Caco-2 (cell line): ENCODE results near the gene NAPSA. TPM values are rescaled to one million over a fixed set of nuclear protein-coding genes. Genes with fewer than 3 reads are reported as not detected.

ENCODE experiments used
- BruUV-seq: library from RNA; stranded (reverse); fragments of 400-500 nt; replicated peaks from 2 replicates; lab custom pipeline; 2021; lab: Mats Ljungman, UMichigan
- CTCF ChIA-PET: fragments of 300-600 bp; sonication (Branson Sonifier 250); formaldehyde crosslinking; loops from one replicate; lab custom pipeline; 2022; ENCODE audit warnings: antibody characterized with exemption; lab: Charles Lee
- POLR2A ChIA-PET: fragments of 300-600 bp; sonication (Branson Sonifier 250); formaldehyde crosslinking; loops from one replicate; lab custom pipeline; 2022; ENCODE audit warnings: antibody characterized with exemption; lab: Charles Lee
- DNase-seq, 2 experiments: peaks; one replicate each; pipeline versions ENCODE4 v3.0.0 to v3.0.0-alpha.2; 2020 to 2022
- H3K27me3 ChIP-seq: replicated peaks from 2 replicates; pipeline ENCODE4 v1.6.0; 2011; ENCODE audit warnings: low read length; ENCODE audit not compliant: control insufficient read depth, insufficient read depth
- H3K36me3 ChIP-seq: 2 replicates; pipeline ENCODE4 v1.5.1; 2011; ENCODE audit warnings: low read length; ENCODE audit not compliant: control insufficient read depth, insufficient read depth
- H3K4me1 ChIP-seq: fragments of 250-450 bp; sonication (Bioruptor Pico); 2 replicates; pipeline ENCODE4 v1.5.1; 2020; ENCODE audit warnings: mild to moderate bottlenecking
- H3K4me3 ChIP-seq: 2 replicates; pipeline ENCODE4 v1.5.1; 2011; ENCODE audit warnings: low read depth, mild to moderate bottlenecking, control low read depth, low read length
- H3K9me3 ChIP-seq: fragments of 250-450 bp; sonication (Bioruptor Pico); 2 replicates; pipeline ENCODE4 v1.5.1; 2020; ENCODE audit warnings: mild to moderate bottlenecking, moderate library complexity
- H3K27ac Mint-ChIP-seq: one replicate; pipeline ENCODE4 v1.8.0; 2022; ENCODE audit warnings: mixed read lengths; ENCODE audit not compliant: unreplicated experiment
- H3K27me3 Mint-ChIP-seq: one replicate; pipeline ENCODE4 v1.8.0; 2022; ENCODE audit warnings: mixed read lengths; ENCODE audit not compliant: insufficient read depth, unreplicated experiment
- H3K36me3 Mint-ChIP-seq: one replicate; pipeline ENCODE4 v1.8.0; 2022; ENCODE audit warnings: mild to moderate bottlenecking, mixed read lengths; ENCODE audit not compliant: insufficient read depth, unreplicated experiment
- H3K4me1 Mint-ChIP-seq: one replicate; pipeline ENCODE4 v1.8.0; 2022; ENCODE audit warnings: low read depth, mixed read lengths; ENCODE audit not compliant: unreplicated experiment
- H3K4me3 Mint-ChIP-seq: one replicate; pipeline ENCODE4 v1.8.0; 2022; ENCODE audit warnings: mild to moderate bottlenecking, moderate library complexity, mixed read lengths; ENCODE audit not compliant: unreplicated experiment
- H3K9me3 Mint-ChIP-seq: one replicate; pipeline ENCODE4 v1.8.0; 2022; ENCODE audit warnings: mixed read lengths; ENCODE audit not compliant: unreplicated experiment
- intact Hi-C: fragments of 100-400 bp; cut with micrococcal nuclease; formaldehyde crosslinking; loops from one replicate; pipeline ENCODE4 v1.10.0; 2022; ENCODE audit not compliant: unreplicated experiment
- total RNA-seq: library from RNA; stranded (reverse); gene quantifications from 2 replicates; pipeline ENCODE4 v1.2.3, GENCODE V29; 2022
- TF ChIP-seq, protein P1 (sequence below), 2 experiments: fragments of 200-600 bp in 1 of 2; IDR thresholded peaks; 1 replicate in 1 of 2; 2 replicates in 1 of 2; pipeline versions ENCODE4 v1.5.1 to v1.8.0; 2011 to 2022; ENCODE audit warnings: antibody characterized with exemption in 1 of 2, control low read depth in 1 of 2, inconsistent platforms in 1 of 2, low read depth in 1 of 2, low read length in 1 of 2, mild to moderate bottlenecking in 1 of 2, moderate library complexity in 1 of 2; ENCODE audit not compliant: insufficient read depth in 1 of 2, severe bottlenecking in 1 of 2, unreplicated experiment in 1 of 2

Gene NAPSA
- total RNA-seq, 1 experiment from 2014 or later, result 1.2 TPM

DNA sequence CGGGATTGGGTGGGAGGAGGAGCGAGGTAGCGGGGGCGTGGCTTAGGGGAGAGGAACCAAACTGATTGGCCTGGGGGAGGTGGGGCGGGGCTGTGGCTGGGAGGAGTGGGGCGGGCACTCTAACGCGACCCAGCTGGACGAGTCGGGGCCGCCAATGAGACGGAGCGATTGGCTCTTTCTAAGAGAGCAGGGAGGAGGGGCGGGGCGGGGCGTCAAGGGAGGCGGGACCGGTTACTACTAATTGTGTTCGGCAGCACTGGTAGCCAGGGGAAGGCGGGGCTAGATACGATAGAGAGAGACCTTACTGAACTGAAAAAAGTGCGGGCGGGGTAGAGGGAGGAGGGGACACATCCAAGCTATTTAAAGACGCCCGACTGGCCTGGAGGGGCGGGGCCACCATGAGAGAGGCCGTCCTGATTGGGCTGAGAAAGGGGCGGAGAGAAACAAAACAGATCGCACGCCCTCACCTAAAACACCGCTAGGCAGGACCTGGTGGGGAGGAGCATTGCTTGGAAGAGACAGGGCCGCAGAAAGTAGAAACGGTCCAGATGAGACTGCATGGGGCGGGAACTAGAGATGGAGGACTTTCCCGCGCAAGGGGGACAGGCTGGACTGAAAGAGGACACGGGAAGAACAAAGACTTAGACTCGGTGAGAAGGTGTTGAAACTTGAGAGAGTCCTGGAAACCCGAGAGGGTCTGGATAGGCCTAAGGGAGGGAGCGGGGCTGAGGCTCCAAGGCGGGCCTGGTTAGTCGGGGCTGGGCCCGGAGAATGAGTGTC is 36.1 kb downstream of the NAPSA start, which contains the start of gene KCNC3:
TSS of gene KCNC3 (minus strand) at position 232 of the 780 bp plus-strand sequence. CDS start 295 bp downstream, outside the sequence.
- POLR2A ChIA-PET, result interaction anchor here (0.6 to 1.4 kb wide), 14 partner anchors 9 to 689 kb away, joined by 3 to 13 read pairs (median 4); partner anchors contain the start of genes AKT1S1, AP2A1, JOSD2 and NUP62
- Histone ChIP-seq H3K27me3 (no peaks in the 10 kb centered on the region), H3K9me3 (no peaks in the 10 kb centered on the region), H3K36me3 (no peaks in the 10 kb centered on the region), H3K4me1 (peaks cover 35% of the 10 kb centered on the region), H3K4me3 (peak within 1 kb of the TSS; percentile 68)
- TF ChIP-seq, protein P1, sequence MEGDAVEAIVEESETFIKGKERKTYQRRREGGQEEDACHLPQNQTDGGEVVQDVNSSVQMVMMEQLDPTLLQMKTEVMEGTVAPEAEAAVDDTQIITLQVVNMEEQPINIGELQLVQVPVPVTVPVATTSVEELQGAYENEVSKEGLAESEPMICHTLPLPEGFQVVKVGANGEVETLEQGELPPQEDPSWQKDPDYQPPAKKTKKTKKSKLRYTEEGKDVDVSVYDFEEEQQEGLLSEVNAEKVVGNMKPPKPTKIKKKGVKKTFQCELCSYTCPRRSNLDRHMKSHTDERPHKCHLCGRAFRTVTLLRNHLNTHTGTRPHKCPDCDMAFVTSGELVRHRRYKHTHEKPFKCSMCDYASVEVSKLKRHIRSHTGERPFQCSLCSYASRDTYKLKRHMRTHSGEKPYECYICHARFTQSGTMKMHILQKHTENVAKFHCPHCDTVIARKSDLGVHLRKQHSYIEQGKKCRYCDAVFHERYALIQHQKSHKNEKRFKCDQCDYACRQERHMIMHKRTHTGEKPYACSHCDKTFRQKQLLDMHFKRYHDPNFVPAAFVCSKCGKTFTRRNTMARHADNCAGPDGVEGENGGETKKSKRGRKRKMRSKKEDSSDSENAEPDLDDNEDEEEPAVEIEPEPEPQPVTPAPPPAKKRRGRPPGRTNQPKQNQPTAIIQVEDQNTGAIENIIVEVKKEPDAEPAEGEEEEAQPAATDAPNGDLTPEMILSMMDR (IDR thresholded peaks at IDR 0.05; ENCODE audit: insufficient read depth in 1 of 2, low read depth in 1 of 2, low read length in 1 of 2, severe bottlenecking in 1 of 2, unreplicated experiment in 1 of 2), result no peak
- DNase-seq, result peak; percentile 99 to 100
- CTCF ChIA-PET, result interaction anchor here (0.6 to 2.1 kb wide), 24 partner anchors 13 to 1995 kb away, joined by 3 to 23 read pairs (median 4); partner anchors contain the start of gene MYH14
- peak within 1 kb of the TSS; percentile 100 for H3K27ac Mint-ChIP-seq
- H3K27me3 Mint-ChIP-seq, result peaks cover 10% of the 10 kb centered on the region
- intact Hi-C loops, result no loop called here
- no TSS peak for BruUV-seq
- H3K9me3 Mint-ChIP-seq, result peaks cover 16% of the 10 kb centered on the region
- peak within 1 kb of the TSS; percentile 99 for H3K4me3 Mint-ChIP-seq
- H3K4me1 Mint-ChIP-seq, result peaks cover 49% of the 10 kb centered on the region
- H3K36me3 Mint-ChIP-seq, result peaks cover 72% of the 10 kb centered on the region

GRCh38 chr19:50328873-50329145 is 36.6 kb downstream of the NAPSA start:
- H3K27me3 Mint-ChIP-seq, result peaks cover 10% of the 10 kb centered on the region
- peak overlapping the region; percentile 68 for H3K4me3 ChIP-seq
- peaks cover 16% of the 10 kb centered on the region for H3K9me3 Mint-ChIP-seq
- no TSS peak for BruUV-seq
- CTCF ChIA-PET, result interaction anchor here (0.5 to 2.1 kb wide), 25 partner anchors 13 to 1995 kb away, joined by 3 to 23 read pairs (median 4); partner anchors contain the start of gene MYH14
- intact Hi-C loops, result no loop called here
- TF ChIP-seq, protein P1 (IDR thresholded peaks at IDR 0.05; ENCODE audit: insufficient read depth in 1 of 2, low read depth in 1 of 2, low read length in 1 of 2, severe bottlenecking in 1 of 2, unreplicated experiment in 1 of 2), result peak in 1 of 2 experiments; percentile 11
- peaks cover 35% of the 10 kb centered on the region for H3K4me1 ChIP-seq
- DNase-seq, result no peak
- H3K9me3 ChIP-seq, result no peaks in the 10 kb centered on the region
- POLR2A ChIA-PET, result interaction anchor here (0.6 to 1.4 kb wide), 14 partner anchors 10 to 689 kb away, joined by 3 to 13 read pairs (median 4); partner anchors contain the start of genes AKT1S1, AP2A1, JOSD2 and NUP62
- no peaks in the 10 kb centered on the region for H3K36me3 ChIP-seq
- no peaks in the 10 kb centered on the region for H3K27me3 ChIP-seq
- H3K27ac Mint-ChIP-seq, result peak overlapping the region; percentile 100
- peaks cover 44% of the 10 kb centered on the region for H3K4me1 Mint-ChIP-seq
- peaks cover 72% of the 10 kb centered on the region for H3K36me3 Mint-ChIP-seq
- H3K4me3 Mint-ChIP-seq, result peak overlapping the region; percentile 99

DNA sequence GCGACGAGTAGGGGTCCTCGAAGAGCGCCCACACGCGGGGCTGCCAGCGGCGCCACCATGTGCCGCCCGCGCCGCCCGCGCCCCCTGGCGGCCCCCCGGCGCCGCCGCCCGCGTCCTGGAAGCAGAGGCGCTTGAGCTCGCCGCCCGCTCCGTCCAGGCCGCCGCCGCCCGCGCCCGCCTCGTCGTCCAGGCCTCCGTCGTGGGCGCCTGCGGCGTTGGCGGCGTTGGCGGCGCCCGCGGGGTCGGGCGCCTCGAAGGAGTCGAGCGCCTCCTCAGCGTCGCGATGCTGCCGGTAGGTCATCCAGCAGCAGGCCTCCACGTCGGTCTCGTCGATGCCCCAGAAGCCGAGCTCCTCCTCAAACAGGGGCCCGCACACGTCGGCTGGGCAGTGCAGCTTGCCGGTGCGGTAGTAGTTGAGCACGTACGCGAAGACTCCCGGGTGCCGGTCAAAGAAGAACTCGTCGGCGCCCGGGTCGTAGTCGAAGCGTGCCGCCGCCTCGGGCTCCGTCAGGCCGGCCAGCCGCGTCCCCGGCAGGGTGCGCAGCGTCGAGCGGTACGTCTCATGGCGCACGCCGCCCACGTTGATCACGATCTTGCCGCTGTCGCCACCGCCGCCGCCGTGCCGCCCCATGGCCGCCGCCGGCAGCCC is 37.1 kb downstream of the NAPSA start:
- H3K9me3 ChIP-seq, result no peaks in the 10 kb centered on the region
- no TSS peak for BruUV-seq
- intact Hi-C loops, result no loop called here
- ChIA-PET CTCF (interaction anchor here (0.5 to 2.1 kb wide), 21 partner anchors 12 to 1994 kb away, joined by 3 to 23 read pairs (median 5); partner anchors contain the start of gene MYH14), POLR2A (interaction anchor here (0.6 to 1.4 kb wide), 11 partner anchors 10 to 688 kb away, joined by 3 to 13 read pairs (median 4); partner anchors contain the start of genes AKT1S1, AP2A1, NUP62 and RRAS)
- no peaks in the 10 kb centered on the region for H3K36me3 ChIP-seq
- Mint-ChIP-seq H3K4me1 (peaks cover 44% of the 10 kb centered on the region), H3K9me3 (peaks cover 16% of the 10 kb centered on the region), H3K4me3 (peak overlapping the region; percentile 74), H3K27ac (no peak overlapping the region), H3K27me3 (peaks cover 10% of the 10 kb centered on the region), H3K36me3 (peaks cover 68% of the 10 kb centered on the region)
- peak overlapping the region; percentile 68 for H3K4me3 ChIP-seq
- peaks cover 35% of the 10 kb centered on the region for H3K4me1 ChIP-seq
- DNase-seq, result peak in 1 of 2 experiments; percentile 68
- H3K27me3 ChIP-seq, result no peaks in the 10 kb centered on the region
- TF ChIP-seq, protein P1 (IDR thresholded peaks at IDR 0.05; ENCODE audit: insufficient read depth in 1 of 2, low read depth in 1 of 2, low read length in 1 of 2, severe bottlenecking in 1 of 2, unreplicated experiment in 1 of 2), result peak in 1 of 2 experiments; percentile 7
